ENCODE data around the gene MANSC1. TPM values are rescaled to one million over a fixed set of nuclear protein-coding genes. Genes with fewer than 3 reads are reported as not detected.

Gene MANSC1
- total and polyA plus RNA-seq, 9 of the 15 experiments (the other 6 are each of a cell fraction or from before 2014, with no cell fraction given), result 0.76 to 8.6 (median 3.1) TPM

DNA sequence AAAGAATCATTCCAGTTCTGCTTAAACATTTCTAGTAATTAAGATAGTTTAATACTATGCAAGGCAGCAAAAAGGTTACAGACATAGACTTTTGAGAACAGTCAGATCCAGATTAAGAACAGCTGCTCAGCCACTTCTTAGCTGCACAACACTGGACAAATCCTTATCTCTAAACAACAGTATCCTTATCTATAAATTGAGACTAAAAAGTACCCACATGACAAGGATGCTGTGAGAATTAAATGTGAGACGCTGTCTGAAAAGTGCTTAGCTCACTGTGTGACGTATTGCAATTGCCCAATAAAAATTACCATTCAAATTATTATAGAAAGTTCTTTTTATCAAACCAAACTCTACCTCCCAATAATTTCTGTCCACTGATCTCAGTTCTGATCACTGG, 42.4 kb upstream of the MANSC1 start (continued):
- TF ChIP-seq ZNF354B (CRISPR knock-in tag; IDR thresholded peaks at IDR 0.05), result no peak
- no peak for TF ChIP-seq NFXL1 (CRISPR knock-in tag; IDR thresholded peaks at IDR 0.05)
- no peak for TF ChIP-seq ETS1 (conservative IDR thresholded peaks at IDR 0.05; ENCODE audit: control insufficient read depth, low read depth, low read length)
- no peak for TF ChIP-seq ZNF384 (IDR thresholded peaks at IDR 0.05; ENCODE audit: low read depth, low read length)
- peak; percentile 56 for TF ChIP-seq FOSL1 (tag; conservative IDR thresholded peaks at IDR 0.05)
- TF ChIP-seq ZNF830 (CRISPR knock-in tag; IDR thresholded peaks at IDR 0.05), result no peak
- TF ChIP-seq TAL1 (IDR thresholded peaks at IDR 0.05), result peak; percentile 77
- TF ChIP-seq ZNF431 (CRISPR knock-in tag; IDR thresholded peaks at IDR 0.05), result no peak
- TF ChIP-seq ZKSCAN8 (CRISPR knock-in tag; IDR thresholded peaks at IDR 0.05), result no peak
- TF ChIP-seq GTF3C2 (IDR thresholded peaks at IDR 0.05; ENCODE audit: borderline replicate concordance, extremely low read depth, insufficient read length), result no peak
- TF ChIP-seq, protein P1, sequence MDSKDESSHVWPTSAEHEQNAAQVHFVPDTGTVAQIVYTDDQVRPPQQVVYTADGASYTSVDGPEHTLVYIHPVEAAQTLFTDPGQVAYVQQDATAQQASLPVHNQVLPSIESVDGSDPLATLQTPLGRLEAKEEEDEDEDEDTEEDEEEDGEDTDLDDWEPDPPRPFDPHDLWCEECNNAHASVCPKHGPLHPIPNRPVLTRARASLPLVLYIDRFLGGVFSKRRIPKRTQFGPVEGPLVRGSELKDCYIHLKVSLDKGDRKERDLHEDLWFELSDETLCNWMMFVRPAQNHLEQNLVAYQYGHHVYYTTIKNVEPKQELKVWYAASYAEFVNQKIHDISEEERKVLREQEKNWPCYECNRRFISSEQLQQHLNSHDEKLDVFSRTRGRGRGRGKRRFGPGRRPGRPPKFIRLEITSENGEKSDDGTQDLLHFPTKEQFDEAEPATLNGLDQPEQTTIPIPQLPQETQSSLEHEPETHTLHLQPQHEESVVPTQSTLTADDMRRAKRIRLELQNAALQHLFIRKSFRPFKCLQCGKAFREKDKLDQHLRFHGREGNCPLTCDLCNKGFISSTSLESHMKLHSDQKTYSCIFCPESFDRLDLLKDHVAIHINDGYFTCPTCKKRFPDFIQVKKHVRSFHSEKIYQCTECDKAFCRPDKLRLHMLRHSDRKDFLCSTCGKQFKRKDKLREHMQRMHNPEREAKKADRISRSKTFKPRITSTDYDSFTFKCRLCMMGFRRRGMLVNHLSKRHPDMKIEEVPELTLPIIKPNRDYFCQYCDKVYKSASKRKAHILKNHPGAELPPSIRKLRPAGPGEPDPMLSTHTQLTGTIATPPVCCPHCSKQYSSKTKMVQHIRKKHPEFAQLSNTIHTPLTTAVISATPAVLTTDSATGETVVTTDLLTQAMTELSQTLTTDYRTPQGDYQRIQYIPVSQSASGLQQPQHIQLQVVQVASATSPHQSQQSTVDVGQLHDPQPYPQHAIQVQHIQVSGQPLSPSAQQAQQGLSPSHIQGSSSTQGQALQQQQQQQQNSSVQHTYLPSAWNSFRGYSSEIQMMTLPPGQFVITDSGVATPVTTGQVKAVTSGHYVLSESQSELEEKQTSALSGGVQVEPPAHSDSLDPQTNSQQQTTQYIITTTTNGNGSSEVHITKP (IDR thresholded peaks at IDR 0.05; ENCODE audit: partially characterized antibody), result no peak
- TF ChIP-seq ZNF316 (IDR thresholded peaks at IDR 0.05), result 0 out of 2 replicates have a peak, but pooled peaks have one; percentile 19
- TF ChIP-seq NR4A1 (CRISPR knock-in tag; IDR thresholded peaks at IDR 0.05), result no peak
- no peak for TF ChIP-seq NR4A1 (tag; IDR thresholded peaks at IDR 0.05)
- TF ChIP-seq, protein P2, sequence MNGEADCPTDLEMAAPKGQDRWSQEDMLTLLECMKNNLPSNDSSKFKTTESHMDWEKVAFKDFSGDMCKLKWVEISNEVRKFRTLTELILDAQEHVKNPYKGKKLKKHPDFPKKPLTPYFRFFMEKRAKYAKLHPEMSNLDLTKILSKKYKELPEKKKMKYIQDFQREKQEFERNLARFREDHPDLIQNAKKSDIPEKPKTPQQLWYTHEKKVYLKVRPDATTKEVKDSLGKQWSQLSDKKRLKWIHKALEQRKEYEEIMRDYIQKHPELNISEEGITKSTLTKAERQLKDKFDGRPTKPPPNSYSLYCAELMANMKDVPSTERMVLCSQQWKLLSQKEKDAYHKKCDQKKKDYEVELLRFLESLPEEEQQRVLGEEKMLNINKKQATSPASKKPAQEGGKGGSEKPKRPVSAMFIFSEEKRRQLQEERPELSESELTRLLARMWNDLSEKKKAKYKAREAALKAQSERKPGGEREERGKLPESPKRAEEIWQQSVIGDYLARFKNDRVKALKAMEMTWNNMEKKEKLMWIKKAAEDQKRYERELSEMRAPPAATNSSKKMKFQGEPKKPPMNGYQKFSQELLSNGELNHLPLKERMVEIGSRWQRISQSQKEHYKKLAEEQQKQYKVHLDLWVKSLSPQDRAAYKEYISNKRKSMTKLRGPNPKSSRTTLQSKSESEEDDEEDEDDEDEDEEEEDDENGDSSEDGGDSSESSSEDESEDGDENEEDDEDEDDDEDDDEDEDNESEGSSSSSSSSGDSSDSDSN (IDR thresholded peaks at IDR 0.05; ENCODE audit: borderline replicate concordance in 1 of 2, low read depth in 2 of 2, low read length in 2 of 2), result no peak
- TF ChIP-seq, protein P3, sequence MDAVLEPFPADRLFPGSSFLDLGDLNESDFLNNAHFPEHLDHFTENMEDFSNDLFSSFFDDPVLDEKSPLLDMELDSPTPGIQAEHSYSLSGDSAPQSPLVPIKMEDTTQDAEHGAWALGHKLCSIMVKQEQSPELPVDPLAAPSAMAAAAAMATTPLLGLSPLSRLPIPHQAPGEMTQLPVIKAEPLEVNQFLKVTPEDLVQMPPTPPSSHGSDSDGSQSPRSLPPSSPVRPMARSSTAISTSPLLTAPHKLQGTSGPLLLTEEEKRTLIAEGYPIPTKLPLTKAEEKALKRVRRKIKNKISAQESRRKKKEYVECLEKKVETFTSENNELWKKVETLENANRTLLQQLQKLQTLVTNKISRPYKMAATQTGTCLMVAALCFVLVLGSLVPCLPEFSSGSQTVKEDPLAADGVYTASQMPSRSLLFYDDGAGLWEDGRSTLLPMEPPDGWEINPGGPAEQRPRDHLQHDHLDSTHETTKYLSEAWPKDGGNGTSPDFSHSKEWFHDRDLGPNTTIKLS (IDR thresholded peaks at IDR 0.05; ENCODE audit: borderline replicate concordance, low read depth), result no peak
- no peak for TF ChIP-seq KDM4B (IDR thresholded peaks at IDR 0.05; ENCODE audit: borderline replicate concordance in 2 of 2, low read depth in 1 of 2)

Measured in K562 (cell line).